HG03354 (cell line): Measurements from ENCODE around the gene STXBP6.
A peak's percentile ranks its signal among the peaks of the same experiment; 100 is the strongest.

ENCODE experiments used
- ATAC-seq: cut with Tn5 transposase; IDR thresholded peaks from one replicate; pipeline ENCODE4 v1.9.1; 2021; ENCODE audit warnings: mild to moderate bottlenecking; ENCODE audit not compliant: unreplicated experiment, poor library complexity, severe bottlenecking

Gene STXBP6

GRCh38 chr14:24991821-24992220 is 58.1 kb downstream of the STXBP6 start:
- ATAC-seq: no peak

- no peak for ATAC-seq
Observed at GRCh38 chr14:24991288-24991687, 58.7 kb downstream of the STXBP6 start.

- ATAC-seq: no peak
Observed at GRCh38 chr14:24990773-24991172, 59.2 kb downstream of the STXBP6 start.

GRCh38 chr14:24990050-24990449 is 59.9 kb downstream of the STXBP6 start:
- ATAC-seq: no peak

- ATAC-seq: no peak
Observed at GRCh38 chr14:24988760-24989159, 61.2 kb downstream of the STXBP6 start.

- no peak for ATAC-seq
Observed at GRCh38 chr14:24986206-24986893, 63.6 kb downstream of the STXBP6 start.

- no peak for ATAC-seq
Observed at GRCh38 chr14:24984846-24985589, 64.9 kb downstream of the STXBP6 start.

GRCh38 chr14:24982472-24983155 is 67.3 kb downstream of the STXBP6 start:
- ATAC-seq: no peak

GRCh38 chr14:24979725-24980239 is 70.2 kb downstream of the STXBP6 start:
- no peak for ATAC-seq

GRCh38 chr14:24978862-24979724 is 70.9 kb downstream of the STXBP6 start:
- ATAC-seq: peak; percentile 89

GRCh38 chr14:24976602-24977001 is 73.3 kb downstream of the STXBP6 start:
- no peak for ATAC-seq

GRCh38 chr14:24975393-24975792 is 74.6 kb downstream of the STXBP6 start:
- ATAC-seq: no peak

GRCh38 chr14:24974591-24975374 is 75.2 kb downstream of the STXBP6 start:
- ATAC-seq: no peak

- ATAC-seq: no peak
Observed at GRCh38 chr14:24972844-24973243, 77.1 kb downstream of the STXBP6 start.

GRCh38 chr14:24971255-24971654 is 78.7 kb downstream of the STXBP6 start:
- ATAC-seq: no peak

GRCh38 chr14:24966579-24966964 is 83.4 kb downstream of the STXBP6 start:
- ATAC-seq: no peak

GRCh38 chr14:24965934-24966578 is 83.9 kb downstream of the STXBP6 start:
- ATAC-seq: no peak

- ATAC-seq: no peak
Observed at GRCh38 chr14:24965578-24965933, 84.4 kb downstream of the STXBP6 start.

GRCh38 chr14:24964591-24964990 is 85.4 kb downstream of the STXBP6 start:
- ATAC-seq: no peak
